ENCODE data around the gene NAALADL2.

- TF ChIP-seq CTCF (IDR thresholded peaks at IDR 0.05; ENCODE audit: poor library complexity) (no peak), EZH2 (IDR thresholded peaks at IDR 0.05; ENCODE audit: borderline replicate concordance) (no peak), EZH2phosphoT487 (IDR thresholded peaks at IDR 0.05; ENCODE audit: low read depth, severe bottlenecking, unreplicated experiment) (no peak)
These were observed 296.0 kb downstream of the NAALADL2 start for GRCh38 chr3:175155172-175155571.

All from hepatocyte (in vitro differentiated cells).